ENCODE measurements around the gene CARD8. TPM values are rescaled to one million over a fixed set of nuclear protein-coding genes. Genes with fewer than 3 reads are reported as not detected.

Gene CARD8
- total and polyA plus RNA-seq, 2 of the 8 experiments (the other 6 are each of a cell fraction or from before 2014, with no cell fraction given), result 8.9 to 24.4 TPM

DNA sequence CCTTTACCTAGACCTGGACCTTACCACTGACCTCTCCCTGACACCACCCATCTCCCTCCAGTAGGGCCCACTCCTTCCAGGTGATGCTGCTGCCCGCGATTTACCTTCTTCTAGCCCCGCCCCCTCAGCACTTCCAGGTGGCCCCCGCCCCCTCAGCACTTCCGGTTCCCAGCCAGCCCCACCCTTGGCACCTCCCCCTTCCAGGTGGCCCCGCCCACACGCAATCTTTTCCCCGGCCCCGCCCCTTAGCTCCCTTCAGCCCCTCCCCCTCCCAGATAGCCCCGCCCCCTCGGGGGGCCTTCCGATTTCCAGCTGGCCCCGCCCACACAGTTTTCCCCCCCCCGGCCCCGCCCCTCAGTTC lies 86.2 kb downstream of the CARD8 start:
- Histone ChIP-seq H3K4me1 (replicated peaks in 1 of 4; ENCODE audit: control insufficient read depth in 3 of 4, insufficient read depth in 4 of 4, low read length in 3 of 4) (peaks cover 0 to 13% (median 6%) of the 10 kb centered on the region in 4 experiments; a peak in 6 of 7 replicates), H3K56ac (replicated peaks; ENCODE audit: insufficient read length, low read depth, low read length) (no peak overlapping the region), H3K27me3 (replicated peaks in 1 of 4; ENCODE audit: control insufficient read depth in 3 of 4, extremely low read depth in 1 of 4, insufficient read depth in 3 of 4, low read length in 3 of 4) (no peaks in the 10 kb centered on the region), H3K23me2 (ENCODE audit: low read depth, low read length) (peaks cover 11% of the 10 kb centered on the region), H3K23ac (ENCODE audit: insufficient read length) (no peak overlapping the region), H3K36me3 (ENCODE audit: control insufficient read depth in 2 of 4, insufficient read depth in 4 of 4, low read length in 3 of 4) (peaks cover 5 to 26% (median 14%) of the 10 kb centered on the region in 4 experiments), H3K9ac (replicated peaks in 1 of 4; ENCODE audit: extremely low read depth in 1 of 4, low read depth in 3 of 4, low read length in 3 of 4) (peak overlapping the region in 1 of 4 experiments; percentile 65; a peak in 2 of 7 replicates), H4K91ac (replicated peaks; ENCODE audit: insufficient read length, low read length) (no peak overlapping the region), H2BK15ac (ENCODE audit: low read length) (no peak overlapping the region), H3K18ac (ENCODE audit: extremely low read depth, low read length) (no peak overlapping the region), H3K4me3 (ENCODE audit: extremely low read depth in 1 of 4, insufficient read depth in 2 of 4, low read depth in 3 of 4, low read length in 4 of 4) (peak overlapping the region; percentile 93 to 99 (median 98)), H2BK20ac (ENCODE audit: low read length) (no peak overlapping the region), H2AK5ac (ENCODE audit: low read depth, low read length) (no peak overlapping the region), H2BK120ac (replicated peaks; ENCODE audit: low read depth, low read length) (no peak overlapping the region), H3K79me2 (ENCODE audit: control insufficient read depth in 1 of 2, insufficient read depth in 2 of 2, low read length in 2 of 2) (peaks cover 6 to 43% of the 10 kb centered on the region in 2 experiments), H2BK12ac (ENCODE audit: low read depth, low read length) (no peak overlapping the region), H3K4ac (replicated peaks; ENCODE audit: insufficient read length, low read depth, low read length) (no peak overlapping the region), H2BK5ac (ENCODE audit: low read depth, low read length) (no peak overlapping the region), H3K9me3 (ENCODE audit: insufficient read depth in 2 of 2, low read depth in 1 of 2, low read length in 1 of 2) (no peaks in the 10 kb centered on the region), H3K79me1 (ENCODE audit: low read depth, low read length) (peaks cover 6% of the 10 kb centered on the region; the same call in 1 of the 2 replicates), H3K14ac (ENCODE audit: insufficient read length) (no peak overlapping the region), H4K5ac (ENCODE audit: insufficient read length, low read depth, low read length) (no peak overlapping the region), H2AFZ (ENCODE audit: low read length) (no peak overlapping the region), H4K8ac (ENCODE audit: extremely low read depth, insufficient read depth, low read length) (no peak overlapping the region), H3K27ac (ENCODE audit: low read depth, low read length) (no peak overlapping the region), H4K20me1 (replicated peaks in 1 of 2; ENCODE audit: control insufficient read depth in 1 of 2, insufficient read depth in 2 of 2, low read length in 2 of 2) (peaks cover 2 to 6% of the 10 kb centered on the region in 2 experiments), H3K4me2 (ENCODE audit: insufficient read depth in 1 of 2, low read depth in 2 of 2, low read length in 2 of 2) (peak overlapping the region; percentile 65 to 96)
- ChIA-PET CTCF (ENCODE audit: partially characterized antibody) (interaction anchor here (0.6 to 1.3 kb wide), 2 partner anchors 46 to 61 kb away, joined by 3 read pairs; no protein-coding TSS in a partner anchor), POLR2A (ENCODE audit: partially characterized antibody) (no interaction called here)
- DNase-seq (ENCODE audit: low read depth in 1 of 2, low spot score in 2 of 2) (peak; percentile 77 to 97), FAIRE-seq (no peak)
- 0 out of 4 replicates have a peak, but pooled peaks of 1 of the 2 experiments have one; percentile 7 for TF ChIP-seq RAD21 (IDR thresholded peaks at IDR 0.05 in 1 of 2, conservative IDR thresholded peaks at IDR 0.05 in 1 of 2; ENCODE audit: low read depth in 2 of 2, low read length in 2 of 2)
- TF ChIP-seq SP1 (IDR thresholded peaks at IDR 0.05; ENCODE audit: low read depth, low read length), result 0 out of 2 replicates have a peak, but pooled peaks have one; percentile 34
- TF ChIP-seq NANOG (IDR thresholded peaks at IDR 0.05; ENCODE audit: insufficient read depth, low read depth, low read length, poor library complexity, severe bottlenecking), result no peak
- 0 out of 2 replicates have a peak, but pooled peaks have one; percentile 6 for TF ChIP-seq POLR2AphosphoS5 (IDR thresholded peaks at IDR 0.05; ENCODE audit: low read depth, low read length)
- 0 out of 2 replicates have a peak, but pooled peaks have one; percentile 43 for TF ChIP-seq EGR1 (IDR thresholded peaks at IDR 0.05; ENCODE audit: borderline replicate concordance, low read depth, low read length)
- WGBS, 2 experiments (ENCODE audit: extremely low coverage in 1 of 2, insufficient coverage in 1 of 2, insufficient read length in 1 of 2, insufficient replicate concordance in 2 of 2, low coverage in 1 of 2, low lambda C conversion rate in 2 of 2, missing lambda C conversion rate in 1 of 2), result 17% methylated on average over 1 of the region's 15 CpGs; no CpG with 5 or more reads in 1 of the 2 experiments

All from H1 (cell line).